HepG2 (cell line): Measurements from ENCODE around the gene PPM1M. TPM values are rescaled to one million over a fixed set of nuclear protein-coding genes. Genes with fewer than 3 reads are reported as not detected.

Experiments used
- AKNA ChIP-seq: sonication (generic); formaldehyde crosslinking; IDR thresholded peaks from 2 replicates; pipeline ENCODE4 v1.4.0; 2020; ENCODE audit warnings: missing genetic modification reagents, borderline replicate concordance
- BHLHE40 ChIP-seq: IDR thresholded peaks from 2 replicates; pipeline ENCODE4 v1.6.1; 2011; ENCODE audit warnings: low read length, improper control_type of control experiment
- HNF4A ChIP-seq: sonication (generic); formaldehyde crosslinking; IDR thresholded peaks from 2 replicates; pipeline ENCODE4 v1.4.0; 2020; ENCODE audit warnings: missing genetic modification reagents
- JDP2 ChIP-seq: sonication (generic); formaldehyde crosslinking; IDR thresholded peaks from 2 replicates; pipeline ENCODE4 v1.8.1; 2022; ENCODE audit warnings: missing genetic modification reagents, borderline replicate concordance
- MED13 ChIP-seq: sonication (generic); formaldehyde crosslinking; IDR thresholded peaks from 2 replicates; pipeline ENCODE4 v1.5.0; 2020; ENCODE audit warnings: missing genetic modification reagents
- MXI1 ChIP-seq: IDR thresholded peaks from 3 replicates; pipeline ENCODE4 v1.6.1; 2012; ENCODE audit warnings: low read depth, low read length, inconsistent platforms, borderline replicate concordance
- NCOR1 ChIP-seq: fragments of 200-600 bp; sonication (generic); IDR thresholded peaks from 2 replicates; pipeline ENCODE4 v1.7.0; 2017; ENCODE audit warnings: antibody characterized with exemption, low read length, borderline replicate concordance
- NFIC ChIP-seq: IDR thresholded peaks from 2 replicates; pipeline ENCODE4 v1.6.1; 2012; ENCODE audit warnings: mild to moderate bottlenecking, low read length, inconsistent platforms
- NR2F6 ChIP-seq, 2 experiments: IDR thresholded peaks; 2 replicates each; pipeline ENCODE4 v1.6.1; 2016; ENCODE audit warnings: antibody characterized with exemption in 1 of 2, mild to moderate bottlenecking in 1 of 2
- PAXIP1 ChIP-seq: sonication (generic); formaldehyde crosslinking; conservative IDR thresholded peaks from 2 replicates; pipeline ENCODE4 v1.4.0; 2020; ENCODE audit warnings: mild to moderate bottlenecking, missing genetic modification reagents, moderate library complexity
- RXRA ChIP-seq: sonication (generic); formaldehyde crosslinking; IDR thresholded peaks from 2 replicates; pipeline ENCODE4 v1.5.1; 2020; ENCODE audit warnings: missing genetic modification reagents
- SNAPC4 ChIP-seq: sonication (generic); formaldehyde crosslinking; IDR thresholded peaks from 2 replicates; pipeline ENCODE4 v1.4.0; 2020; ENCODE audit warnings: mild to moderate bottlenecking, missing genetic modification reagents
- SP4 ChIP-seq: sonication (generic); formaldehyde crosslinking; IDR thresholded peaks from 2 replicates; pipeline ENCODE4 v1.8.1; 2023; ENCODE audit warnings: mild to moderate bottlenecking, missing genetic modification reagents
- ZEB1 ChIP-seq: IDR thresholded peaks from 2 replicates; pipeline ENCODE4 v1.6.1; 2012; ENCODE audit warnings: mild to moderate bottlenecking, low read depth, inconsistent platforms; ENCODE audit not compliant: insufficient replicate concordance
- ZNF296 ChIP-seq: sonication (generic); formaldehyde crosslinking; conservative IDR thresholded peaks from 2 replicates; pipeline ENCODE4 v1.5.0; 2020; ENCODE audit warnings: mild to moderate bottlenecking, missing genetic modification reagents
- ZNF484 ChIP-seq: sonication (generic); formaldehyde crosslinking; IDR thresholded peaks from 2 replicates; pipeline ENCODE4 v1.5.1; 2020; ENCODE audit warnings: mild to moderate bottlenecking, low read depth, missing genetic modification reagents, borderline replicate concordance
- ZNF841 ChIP-seq: sonication (generic); formaldehyde crosslinking; IDR thresholded peaks from 2 replicates; pipeline ENCODE4 v1.8.1; 2023; ENCODE audit warnings: missing genetic modification reagents, borderline replicate concordance
- polyA plus RNA-seq, 8 experiments: library from polyadenylated mRNA; depleted of rRNA in 3 of 8; stranded (reverse) in 7 of 8; unstranded in 1 of 8; fragments of >200 nt; fragmentation: Illumina TruSeq in 4 of 8; extraction: Trizol in 4 of 8; gene quantifications; 2 replicates each; pipeline versions ENCODE4 v1.2.1 to v1.2.3, GENCODE V29; 2011 to 2016; ENCODE audit warnings: low read depth in 4 of 8, missing spikeins in 1 of 8, mixed read lengths in 1 of 8; ENCODE audit not compliant: insufficient read depth in 1 of 8
- total RNA-seq, 5 experiments: library from RNA; depleted of rRNA; stranded (reverse); fragments of >200 nt; fragmentation: Illumina TruSeq; extraction: Trizol; gene quantifications; 2 replicates each; pipeline ENCODE4 v1.2.3, GENCODE V29; 2016; ENCODE audit warnings: low read depth in 1 of 5

Gene PPM1M
- total and polyA plus RNA-seq, 2 of the 13 experiments (the other 11 are each of a cell fraction or from before 2014, with no cell fraction given): 2.5 to 5.9 TPM

GRCh38 chr3:52238193-52238760, 7.3 kb upstream of the PPM1M start (continued):
- no peak for TF ChIP-seq AKNA (CRISPR knock-in tag)
- no peak for TF ChIP-seq SP4 (CRISPR knock-in tag)
- TF ChIP-seq MED13: no peak
- peak; percentile 60 for TF ChIP-seq ZEB1
- TF ChIP-seq ZNF484 (CRISPR knock-in tag): no peak
- peak; percentile 81 for TF ChIP-seq RXRA (CRISPR knock-in tag)
- TF ChIP-seq PAXIP1 (CRISPR knock-in tag): peak; percentile 84
- TF ChIP-seq JDP2: no peak
- peak; percentile 83; the same call in 1 of the 2 replicates for TF ChIP-seq NCOR1
- peak; percentile 91 for TF ChIP-seq HNF4A
- TF ChIP-seq ZNF841 (CRISPR knock-in tag): no peak; the same call in 1 of the 2 replicates
- TF ChIP-seq NFIC: peak; percentile 56; the same call in 1 of the 2 replicates
- TF ChIP-seq MXI1: peak; percentile 90
- TF ChIP-seq BHLHE40: no peak
- TF ChIP-seq NR2F6 (IDR thresholded peaks at IDR 0.05): peak; percentile 100
- peak; percentile 100 for TF ChIP-seq NR2F6 (CRISPR knock-in tag; IDR thresholded peaks at IDR 0.05)
- TF ChIP-seq ZNF296: no peak
- no peak for TF ChIP-seq SNAPC4 (CRISPR knock-in tag)
